ENCODE results near the gene TBX20.

DNA sequence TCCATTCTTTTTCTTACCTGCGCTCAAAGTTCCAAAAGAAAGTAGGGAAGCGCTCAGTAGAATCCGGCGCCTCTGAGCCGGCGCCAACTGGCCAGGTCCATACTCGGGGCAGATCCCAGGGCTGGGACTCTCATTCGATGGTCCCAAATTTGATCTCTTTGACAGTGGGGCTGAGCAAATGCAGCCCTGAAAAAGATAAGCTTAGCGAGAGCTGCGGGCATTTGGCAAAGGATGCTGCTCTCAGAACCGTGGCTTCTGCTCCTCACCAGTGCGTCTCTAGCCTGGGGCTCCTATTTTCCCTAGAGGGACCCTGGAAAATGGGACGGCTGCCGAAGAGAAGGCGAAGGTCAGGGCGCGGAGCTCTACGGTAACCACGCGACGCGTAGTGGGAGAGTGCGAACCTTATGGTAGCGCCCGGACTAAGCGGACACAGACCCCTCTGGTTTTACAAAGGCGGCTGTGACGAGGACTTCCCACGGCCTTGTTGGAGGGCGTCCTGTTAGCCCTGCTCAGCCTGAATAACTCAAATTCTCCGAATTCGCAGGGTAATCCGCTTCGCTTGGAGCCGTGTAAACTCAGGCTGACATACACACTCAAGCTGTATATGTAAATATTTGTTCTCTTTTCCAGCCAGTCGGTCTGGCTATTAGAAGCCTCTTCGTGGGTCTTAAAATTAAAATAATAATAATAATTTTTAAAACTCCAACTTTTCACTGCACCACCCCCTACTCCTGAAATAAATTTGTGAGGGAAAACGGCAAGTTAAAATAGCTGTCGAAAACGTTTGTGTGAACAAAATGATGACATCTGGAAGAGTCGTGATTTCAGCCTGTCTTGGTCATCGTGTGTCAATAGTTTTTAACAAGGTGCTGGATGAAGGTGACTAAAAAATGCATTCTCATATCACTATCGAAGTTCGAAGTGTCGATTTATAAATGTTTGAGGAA is 869 bp upstream of the TBX20 start:
- TF ChIP-seq, protein P1, sequence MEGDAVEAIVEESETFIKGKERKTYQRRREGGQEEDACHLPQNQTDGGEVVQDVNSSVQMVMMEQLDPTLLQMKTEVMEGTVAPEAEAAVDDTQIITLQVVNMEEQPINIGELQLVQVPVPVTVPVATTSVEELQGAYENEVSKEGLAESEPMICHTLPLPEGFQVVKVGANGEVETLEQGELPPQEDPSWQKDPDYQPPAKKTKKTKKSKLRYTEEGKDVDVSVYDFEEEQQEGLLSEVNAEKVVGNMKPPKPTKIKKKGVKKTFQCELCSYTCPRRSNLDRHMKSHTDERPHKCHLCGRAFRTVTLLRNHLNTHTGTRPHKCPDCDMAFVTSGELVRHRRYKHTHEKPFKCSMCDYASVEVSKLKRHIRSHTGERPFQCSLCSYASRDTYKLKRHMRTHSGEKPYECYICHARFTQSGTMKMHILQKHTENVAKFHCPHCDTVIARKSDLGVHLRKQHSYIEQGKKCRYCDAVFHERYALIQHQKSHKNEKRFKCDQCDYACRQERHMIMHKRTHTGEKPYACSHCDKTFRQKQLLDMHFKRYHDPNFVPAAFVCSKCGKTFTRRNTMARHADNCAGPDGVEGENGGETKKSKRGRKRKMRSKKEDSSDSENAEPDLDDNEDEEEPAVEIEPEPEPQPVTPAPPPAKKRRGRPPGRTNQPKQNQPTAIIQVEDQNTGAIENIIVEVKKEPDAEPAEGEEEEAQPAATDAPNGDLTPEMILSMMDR (IDR thresholded peaks at IDR 0.05) = no peak
- no peak for TF ChIP-seq POLR2A (IDR thresholded peaks at IDR 0.05)
- TF ChIP-seq POLR2AphosphoS5 (IDR thresholded peaks at IDR 0.05; ENCODE audit: insufficient read depth in 1 of 2, low read depth in 1 of 2) = no peak

Data from vagina (tissue), 2 donors.